ENCODE measurements around the gene CALY. TPM values are rescaled to one million over a fixed set of nuclear protein-coding genes. Genes with fewer than 3 reads are reported as not detected.

CALY gene
- polyA plus RNA-seq, 2 donors: 0.05 to 0.12 TPM

DNA sequence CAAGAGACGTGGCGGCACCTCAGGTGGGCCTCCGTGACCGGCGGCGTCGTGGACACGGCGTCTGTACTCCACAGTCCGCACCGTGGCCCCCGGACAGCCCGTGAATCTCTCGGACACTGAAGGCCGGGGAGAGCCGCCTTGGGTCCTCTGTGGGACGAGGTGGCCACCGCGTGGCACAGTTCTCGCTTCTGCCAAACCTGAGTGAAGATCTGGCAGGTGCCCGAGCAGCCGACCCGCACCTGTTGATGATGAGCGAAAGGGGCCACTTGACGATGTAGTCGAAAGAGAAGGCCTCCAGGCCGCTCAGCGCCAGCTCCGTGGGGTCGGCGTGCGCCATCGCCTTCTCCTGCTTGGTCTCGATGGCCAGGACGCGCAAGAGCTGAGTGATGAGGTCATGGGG lies 51.5 kb downstream of the CALY start:
- Histone ChIP-seq H3K4me1 (ENCODE audit: control insufficient read depth in 2 of 2, insufficient read depth in 2 of 2, low read length in 1 of 2) (no peaks in the 10 kb centered on the region), H3K27ac (ENCODE audit: low read depth in 2 of 2, low read length in 1 of 2) (no peak overlapping the region), H3K36me3 (ENCODE audit: control insufficient read depth in 2 of 2, insufficient read depth in 2 of 2, low read length in 1 of 2) (peaks cover 31 to 80% of the 10 kb centered on the region in 2 donors), H3K27me3 (ENCODE audit: control insufficient read depth in 1 of 2, insufficient read depth in 2 of 2, low read length in 2 of 2) (no peaks in the 10 kb centered on the region), H3K9me3 (ENCODE audit: control insufficient read depth in 2 of 2, insufficient read depth in 1 of 2, low read depth in 1 of 2, low read length in 1 of 2) (no peaks in the 10 kb centered on the region), H3K4me3 (ENCODE audit: low read depth in 1 of 2, low read length in 2 of 2) (no peak overlapping the region)
- 95 to 96% methylated on average over 36 of the region's 36 CpGs for WGBS, 2 donors

GRCh38 chr10:133283931-133284330 lies 52.8 kb downstream of the CALY start:
- 95 to 96% methylated on average over 24 of the region's 24 CpGs for WGBS, 2 donors

GRCh38 chr10:133282846-133283390 lies 53.8 kb downstream of the CALY start:
- H3K27ac ChIP-seq (ENCODE audit: low read depth in 2 of 2, low read length in 1 of 2): no peak overlapping the region
- H3K9me3 ChIP-seq (ENCODE audit: control insufficient read depth in 2 of 2, insufficient read depth in 1 of 2, low read depth in 1 of 2, low read length in 1 of 2): no peaks in the 10 kb centered on the region
- H3K4me3 ChIP-seq (ENCODE audit: low read depth in 1 of 2, low read length in 2 of 2): no peak overlapping the region
- no peaks in the 10 kb centered on the region for H3K4me1 ChIP-seq (ENCODE audit: control insufficient read depth in 2 of 2, insufficient read depth in 2 of 2, low read length in 1 of 2)
- H3K27me3 ChIP-seq (ENCODE audit: control insufficient read depth in 1 of 2, insufficient read depth in 2 of 2, low read length in 2 of 2): no peaks in the 10 kb centered on the region
- H3K36me3 ChIP-seq (ENCODE audit: control insufficient read depth in 2 of 2, insufficient read depth in 2 of 2, low read length in 1 of 2): peaks cover 13 to 71% of the 10 kb centered on the region in 2 donors
- 88 to 93% methylated on average over 24 of the region's 24 CpGs for WGBS, 2 donors

More at GRCh38 chr10:133283931-133284330, 52.8 kb downstream of the CALY start:
- Histone ChIP-seq H3K27ac (ENCODE audit: low read depth in 2 of 2, low read length in 1 of 2) (no peak overlapping the region), H3K9me3 (ENCODE audit: control insufficient read depth in 2 of 2, insufficient read depth in 1 of 2, low read depth in 1 of 2, low read length in 1 of 2) (no peaks in the 10 kb centered on the region), H3K36me3 (ENCODE audit: control insufficient read depth in 2 of 2, insufficient read depth in 2 of 2, low read length in 1 of 2) (peaks cover 22 to 79% of the 10 kb centered on the region in 2 donors), H3K27me3 (ENCODE audit: control insufficient read depth in 1 of 2, insufficient read depth in 2 of 2, low read length in 2 of 2) (no peaks in the 10 kb centered on the region), H3K4me1 (ENCODE audit: control insufficient read depth in 2 of 2, insufficient read depth in 2 of 2, low read length in 1 of 2) (no peaks in the 10 kb centered on the region), H3K4me3 (ENCODE audit: low read depth in 1 of 2, low read length in 2 of 2) (no peak overlapping the region)

- no peak overlapping the region for H3K4me3 ChIP-seq (ENCODE audit: low read depth in 1 of 2, low read length in 2 of 2)
- H3K36me3 ChIP-seq (ENCODE audit: control insufficient read depth in 2 of 2, insufficient read depth in 2 of 2, low read length in 1 of 2): peaks cover 11 to 68% of the 10 kb centered on the region in 2 donors
- peaks cover 0 to 2% of the 10 kb centered on the region in 2 donors for H3K4me1 ChIP-seq (ENCODE audit: control insufficient read depth in 2 of 2, insufficient read depth in 2 of 2, low read length in 1 of 2)
- WGBS, 2 donors: 91 to 94% methylated on average over 38 of the region's 38 CpGs
- no peak overlapping the region for H3K27ac ChIP-seq (ENCODE audit: low read depth in 2 of 2, low read length in 1 of 2)
- no peaks in the 10 kb centered on the region for H3K9me3 ChIP-seq (ENCODE audit: control insufficient read depth in 2 of 2, insufficient read depth in 1 of 2, low read depth in 1 of 2, low read length in 1 of 2)
- no peaks in the 10 kb centered on the region for H3K27me3 ChIP-seq (ENCODE audit: control insufficient read depth in 1 of 2, insufficient read depth in 2 of 2, low read length in 2 of 2)
Measured at GRCh38 chr10:133281628-133282372, 54.9 kb downstream of the CALY start.

DNA sequence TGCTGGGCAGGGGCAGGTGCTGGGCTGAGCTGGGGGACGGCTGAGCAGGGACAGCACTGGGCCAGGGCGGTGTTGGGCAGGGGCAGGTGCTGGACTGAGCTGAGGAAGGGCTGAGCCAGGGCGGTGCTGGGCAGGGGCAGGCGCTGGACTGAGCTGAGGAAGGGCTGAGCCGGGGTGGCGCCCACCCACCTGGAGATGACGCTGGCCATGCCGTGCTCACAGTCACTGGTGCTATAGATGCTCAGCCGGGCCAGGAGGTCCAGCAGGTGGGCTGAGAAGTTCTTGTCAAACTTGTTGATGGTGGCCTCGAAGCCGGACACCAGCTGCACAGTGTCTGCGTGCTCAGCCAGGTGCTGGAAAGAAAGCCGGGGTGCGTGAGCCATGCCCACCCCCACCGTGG lies 55.6 kb downstream of the CALY start:
- Histone ChIP-seq H3K27me3 (ENCODE audit: control insufficient read depth in 1 of 2, insufficient read depth in 2 of 2, low read length in 2 of 2) (no peaks in the 10 kb centered on the region), H3K4me1 (ENCODE audit: control insufficient read depth in 2 of 2, insufficient read depth in 2 of 2, low read length in 1 of 2) (peaks cover 2 to 3% of the 10 kb centered on the region in 2 donors), H3K27ac (ENCODE audit: low read depth in 2 of 2, low read length in 1 of 2) (no peak overlapping the region), H3K9me3 (ENCODE audit: control insufficient read depth in 2 of 2, insufficient read depth in 1 of 2, low read depth in 1 of 2, low read length in 1 of 2) (no peaks in the 10 kb centered on the region), H3K36me3 (ENCODE audit: control insufficient read depth in 2 of 2, insufficient read depth in 2 of 2, low read length in 1 of 2) (peaks cover 11 to 65% of the 10 kb centered on the region in 2 donors), H3K4me3 (ENCODE audit: low read depth in 1 of 2, low read length in 2 of 2) (no peak overlapping the region)
- WGBS, 2 donors: 93 to 94% methylated on average over 15 of the region's 15 CpGs

DNA sequence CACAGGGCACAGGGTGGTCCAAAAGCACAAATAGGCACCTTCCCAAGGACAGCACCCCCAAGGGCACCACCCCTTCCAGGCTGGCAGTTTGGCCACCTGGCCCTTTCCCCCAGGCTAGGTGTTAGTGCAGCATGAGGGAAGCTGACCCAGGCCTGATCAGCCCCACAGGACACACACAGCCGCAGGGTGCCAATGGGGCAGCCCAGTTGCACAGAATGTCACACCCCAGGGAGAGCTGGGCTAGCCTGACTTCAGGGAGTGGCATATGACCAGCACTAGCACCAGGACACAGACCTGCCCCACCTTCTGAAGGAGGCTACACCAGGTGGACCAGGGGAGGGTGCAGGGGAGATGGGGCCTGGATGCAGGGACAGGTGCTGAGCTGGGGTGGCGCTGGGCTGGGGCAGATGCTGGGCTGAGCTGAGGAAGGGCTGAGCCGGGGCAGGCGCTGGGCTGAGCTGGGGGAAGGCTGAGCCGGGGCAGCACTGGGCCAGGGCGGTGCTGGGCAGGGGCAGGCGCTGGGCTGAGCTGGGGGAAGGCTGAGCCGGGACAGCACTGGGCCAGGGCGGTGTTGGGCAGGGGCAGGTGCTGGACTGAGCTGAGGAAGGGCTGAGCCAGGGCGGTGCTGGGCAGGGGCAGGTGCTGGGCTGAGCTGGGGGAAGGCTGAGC lies 56.2 kb downstream of the CALY start:
- no peaks in the 10 kb centered on the region for H3K27me3 ChIP-seq (ENCODE audit: control insufficient read depth in 1 of 2, insufficient read depth in 2 of 2, low read length in 2 of 2)
- H3K4me3 ChIP-seq (ENCODE audit: low read depth in 1 of 2, low read length in 2 of 2): no peak overlapping the region
- no peak overlapping the region for H3K27ac ChIP-seq (ENCODE audit: low read depth in 2 of 2, low read length in 1 of 2)
- 93% methylated on average over 10 of the region's 10 CpGs for WGBS, 2 donors
- no peaks in the 10 kb centered on the region for H3K9me3 ChIP-seq (ENCODE audit: control insufficient read depth in 2 of 2, insufficient read depth in 1 of 2, low read depth in 1 of 2, low read length in 1 of 2)
- peaks cover 2 to 3% of the 10 kb centered on the region in 2 donors for H3K4me1 ChIP-seq (ENCODE audit: control insufficient read depth in 2 of 2, insufficient read depth in 2 of 2, low read length in 1 of 2)
- peaks cover 11 to 60% of the 10 kb centered on the region in 2 donors for H3K36me3 ChIP-seq (ENCODE audit: control insufficient read depth in 2 of 2, insufficient read depth in 2 of 2, low read length in 1 of 2)

DNA sequence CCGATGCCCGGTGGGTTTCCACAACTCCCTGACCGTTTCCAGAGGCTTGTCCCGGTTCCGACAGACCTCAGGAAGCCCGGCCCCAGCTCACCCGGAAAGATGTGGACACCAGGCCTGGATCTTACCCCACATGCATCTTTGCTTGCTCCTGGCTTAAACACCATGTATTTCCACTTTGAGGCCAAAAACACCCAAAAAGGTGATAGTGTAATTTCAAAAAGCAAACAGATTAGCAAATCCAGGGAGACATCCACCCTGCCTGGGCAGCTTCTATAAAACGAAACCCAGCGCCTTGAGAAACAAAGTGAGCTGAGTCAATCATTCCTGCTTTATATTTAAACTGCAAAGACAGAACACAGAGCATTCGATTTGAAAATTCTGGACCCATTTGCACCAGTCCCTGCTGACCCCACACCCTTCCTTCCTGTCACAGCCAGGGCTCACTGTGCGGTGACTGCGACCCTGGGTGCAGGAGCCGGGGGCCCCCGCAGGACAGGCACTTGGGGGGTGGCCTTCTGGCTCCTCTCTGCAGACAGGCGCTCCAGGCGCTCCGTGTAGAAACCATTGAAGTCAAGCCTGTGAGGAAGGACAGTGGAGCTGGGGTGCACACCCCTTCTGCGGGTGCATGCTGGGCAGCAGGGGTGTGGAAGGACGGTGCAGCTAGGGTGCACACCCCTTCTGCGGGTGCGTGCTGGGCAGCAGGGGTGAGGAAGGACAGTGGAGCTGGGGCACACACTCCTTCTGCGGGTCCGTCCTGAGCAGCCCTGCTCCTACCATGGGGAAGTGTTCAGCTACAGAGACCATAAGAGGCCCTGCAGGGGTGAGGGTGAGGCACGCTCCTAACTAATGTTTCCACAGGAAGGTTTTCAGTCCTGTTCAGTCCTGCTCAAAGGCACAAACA lies 57.1 kb downstream of the CALY start:
- Histone ChIP-seq H3K27ac (ENCODE audit: low read depth in 2 of 2, low read length in 1 of 2) (peak overlapping the region in 1 of 2 donors; percentile 9), H3K4me3 (ENCODE audit: low read depth in 1 of 2, low read length in 2 of 2) (no peak overlapping the region), H3K36me3 (ENCODE audit: control insufficient read depth in 2 of 2, insufficient read depth in 2 of 2, low read length in 1 of 2) (peaks cover 11 to 50% of the 10 kb centered on the region in 2 donors), H3K27me3 (ENCODE audit: control insufficient read depth in 1 of 2, insufficient read depth in 2 of 2, low read length in 2 of 2) (no peaks in the 10 kb centered on the region), H3K9me3 (ENCODE audit: control insufficient read depth in 2 of 2, insufficient read depth in 1 of 2, low read depth in 1 of 2, low read length in 1 of 2) (no peaks in the 10 kb centered on the region), H3K4me1 (ENCODE audit: control insufficient read depth in 2 of 2, insufficient read depth in 2 of 2, low read length in 1 of 2) (peaks cover 2 to 5% of the 10 kb centered on the region in 2 donors)
- 85% methylated on average over 24 of the region's 24 CpGs for WGBS, 2 donors

DNA sequence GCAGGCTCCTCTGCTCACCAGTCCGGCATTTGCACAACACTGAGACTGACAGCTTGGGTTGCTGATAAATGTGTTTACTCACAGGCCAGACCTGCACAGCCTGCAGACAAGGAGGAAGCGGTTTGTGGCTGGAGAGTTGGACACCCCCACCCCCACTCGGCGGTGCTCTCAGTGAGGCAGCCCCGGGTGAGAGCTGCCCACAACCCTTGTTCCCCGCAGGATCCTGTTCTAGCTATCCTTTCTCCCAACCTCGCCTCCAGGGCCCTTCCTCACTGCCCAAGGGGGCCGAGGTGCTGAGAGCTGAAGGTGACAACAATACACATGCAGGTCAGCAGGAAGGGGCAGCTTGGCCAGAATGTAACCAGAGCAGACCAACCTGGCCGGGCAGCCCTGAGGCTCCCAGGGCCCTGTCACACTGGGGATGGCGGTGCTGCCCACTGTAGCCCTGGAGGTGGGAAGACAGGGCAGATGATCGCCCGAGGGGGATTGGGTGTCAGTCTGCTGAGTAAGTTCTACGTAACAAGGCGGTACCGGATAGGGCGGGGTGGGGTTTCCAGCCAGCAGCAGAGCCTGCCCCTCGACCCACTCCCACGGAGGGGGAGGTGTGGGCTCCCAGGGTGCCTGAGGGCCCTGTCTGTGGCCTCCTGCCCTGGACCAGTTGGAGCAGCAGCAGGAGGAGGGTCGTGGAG lies 58.0 kb downstream of the CALY start:
- WGBS, 2 donors: 53 to 59% methylated on average over 19 of the region's 19 CpGs
- peaks cover 7 to 44% of the 10 kb centered on the region in 2 donors for H3K36me3 ChIP-seq (ENCODE audit: control insufficient read depth in 2 of 2, insufficient read depth in 2 of 2, low read length in 1 of 2)
- H3K27ac ChIP-seq (ENCODE audit: low read depth in 2 of 2, low read length in 1 of 2): peak overlapping the region; percentile 37 to 51
- no peak overlapping the region for H3K4me3 ChIP-seq (ENCODE audit: low read depth in 1 of 2, low read length in 2 of 2)
- no peaks in the 10 kb centered on the region for H3K9me3 ChIP-seq (ENCODE audit: control insufficient read depth in 2 of 2, insufficient read depth in 1 of 2, low read depth in 1 of 2, low read length in 1 of 2)
- H3K4me1 ChIP-seq (ENCODE audit: control insufficient read depth in 2 of 2, insufficient read depth in 2 of 2, low read length in 1 of 2): peaks cover 2 to 5% of the 10 kb centered on the region in 2 donors
- H3K27me3 ChIP-seq (ENCODE audit: control insufficient read depth in 1 of 2, insufficient read depth in 2 of 2, low read length in 2 of 2): no peaks in the 10 kb centered on the region

Measured in esophagus (tissue), 2 donors.